ENCODE measurements around the gene MCM9. TPM values are rescaled to one million over a fixed set of nuclear protein-coding genes. Genes with fewer than 3 reads are reported as not detected.

MCM9 gene
- total RNA-seq, 1 donor from 2014 or later, result 7.8 TPM

DNA sequence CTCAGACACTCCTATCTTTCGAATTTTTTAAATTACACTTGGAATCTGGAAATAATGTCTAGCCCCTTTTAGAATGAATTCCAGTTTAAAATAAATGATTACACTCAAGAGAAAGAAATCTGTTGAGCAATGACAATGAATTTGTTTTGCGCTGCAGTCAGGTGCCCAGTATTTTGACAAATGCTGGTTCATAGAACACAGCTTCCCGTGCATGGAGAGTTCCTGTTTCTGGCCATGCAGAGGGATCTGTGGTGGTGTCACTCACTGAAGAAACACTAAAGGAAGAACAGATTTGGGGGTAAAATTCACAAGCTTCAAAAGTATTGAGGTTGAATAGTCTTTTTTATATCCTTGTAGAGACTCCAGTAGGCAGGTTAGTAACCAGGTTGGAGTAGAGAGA is 170.2 kb downstream of the MCM9 start:
- no peak for DNase-seq

Other genes starting within 250 kb of the MCM9 start
- gene ASF1A, start 41.0 kb downstream of the MCM9 start, total RNA-seq, result 42.7 TPM
- gene FAM184A, start 143.5 kb upstream of the MCM9 start, total RNA-seq, result 37.3 TPM